H1 (cell line): ENCODE results near the gene WBP1L. TPM values are rescaled to one million over a fixed set of nuclear protein-coding genes. Genes with fewer than 3 reads are reported as not detected.

ENCODE experiments used
- RBBP5 ChIP-seq: IDR thresholded peaks from 2 replicates; pipeline ENCODE4 v1.7.1; 2012; ENCODE audit warnings: low read depth, mild to moderate bottlenecking, inconsistent platforms, low read length, moderate library complexity, borderline replicate concordance
- TEAD4 ChIP-seq: IDR thresholded peaks from 2 replicates; pipeline ENCODE4 v1.6.1; 2012; ENCODE audit warnings: low read depth, low read length, inconsistent platforms, mixed read lengths
- polyA plus RNA-seq, 7 experiments: library from polyadenylated mRNA; depleted of rRNA in 3 of 7; stranded (reverse) in 5 of 7; unstranded in 2 of 7; fragments of >200 nt in 5 of 7; fragments of 200-250 nt in 2 of 7; gene quantifications; 1 replicate in 5 of 7; 2 replicates in 1 of 7; 4 replicates in 1 of 7; pipeline versions ENCODE4 v1.2.1 to v1.2.3, GENCODE V29; 2011 to 2013; ENCODE audit warnings: missing spikeins in 2 of 7, mixed read lengths in 2 of 7
- total RNA-seq: library from RNA; stranded (reverse); fragmentation: NEBNext Ultra II Directional; extraction: Animal tissue kit (Norgen Biotek cat#: 25700); gene quantifications from 2 replicates; pipeline ENCODE4 v1.2.1, GENCODE V29; 2021

WBP1L gene
- total and polyA plus RNA-seq, 2 of the 8 experiments (the other 6 are each of a cell fraction or from before 2014, with no cell fraction given), result 26.6 to 29.9 TPM

GRCh38 chr10:102814873-102815661 is 71.3 kb downstream of the WBP1L start (continued):
- TF ChIP-seq RBBP5 (no peak), TEAD4 (no peak)
